Stomach (tissue), 4 donors: ENCODE measurements around the gene KIF6.

ENCODE experiments used
- CTCF ChIP-seq, 7 experiments: fragments of 450-650 bp in 4 of 7; fragments of 200-600 bp in 3 of 7; sonication (generic) in 3 of 7; IDR thresholded peaks; one replicate each; pipeline ENCODE4 v1.5.1; 2016 to 2019; ENCODE audit warnings: antibody characterized with exemption in 7 of 7, control low read depth in 2 of 7, mild to moderate bottlenecking in 1 of 7
- POLR2A ChIP-seq, 4 donors: fragments of 450-650 bp; IDR thresholded peaks; one replicate each; pipeline ENCODE4 v1.6.1; 2016; ENCODE audit warnings: antibody characterized with exemption in 4 of 4, control low read depth in 2 of 4, mild to moderate bottlenecking in 1 of 4, moderate library complexity in 1 of 4
- POLR2AphosphoS5 ChIP-seq, 3 donors: sonication (generic); formaldehyde crosslinking; IDR thresholded peaks; one replicate each; pipeline ENCODE4 v1.6.1; 2016; ENCODE audit warnings: antibody characterized with exemption in 3 of 3

GRCh38 chr6:39587080-39587479, 138.1 kb downstream of the KIF6 start:
- no peak for TF ChIP-seq CTCF (IDR thresholded peaks at IDR 0.05)
- TF ChIP-seq POLR2AphosphoS5 (IDR thresholded peaks at IDR 0.05) = no peak
- TF ChIP-seq POLR2A (IDR thresholded peaks at IDR 0.05) = no peak
